GM20000 (cell line): ENCODE data around the gene CARMIL3.

ENCODE experiments used
- DNase-seq: peaks from one replicate; pipeline ENCODE4 v3.0.0; 2012; ENCODE audit warnings: low spot score
- CTCF ChIP-seq: IDR thresholded peaks from 2 replicates; pipeline ENCODE4 v1.5.1; 2012; ENCODE audit warnings: mild to moderate bottlenecking, control low read depth; ENCODE audit errors: extremely low read depth, missing control alignments

CARMIL3 gene

GRCh38 chr14:24113801-24114531 is 62.2 kb downstream of the CARMIL3 start:
- no peak for TF ChIP-seq CTCF
- peak; percentile 79 for DNase-seq

- no peak for TF ChIP-seq CTCF
- peak; percentile 97 for DNase-seq
Observed at GRCh38 chr14:24114532-24115421, 63.0 kb downstream of the CARMIL3 start, which contains the start of the genes DCAF11 and NRL. DCAF11 (plus strand) TSS chr14:24114777; CDS start chr14:24115595, 818 bp downstream. NRL (minus strand) TSS chr14:24114949; CDS start chr14:24082848, 32,101 bp downstream.

GRCh38 chr14:24115422-24116127 is 63.8 kb downstream of the CARMIL3 start:
- no peak for TF ChIP-seq CTCF
- no peak for DNase-seq

- TF ChIP-seq CTCF: no peak
Observed at GRCh38 chr14:24116128-24116814, 64.5 kb downstream of the CARMIL3 start.

GRCh38 chr14:24117179-24117578 is 65.4 kb downstream of the CARMIL3 start:
- no peak for TF ChIP-seq CTCF
- no peak for DNase-seq

More at GRCh38 chr14:24116128-24116814, 64.5 kb downstream of the CARMIL3 start:
- no peak for DNase-seq
